Right cardiac atrium (tissue), 5 donors: ENCODE results near the gene FTCDNL1. TPM values are rescaled to one million over a fixed set of nuclear protein-coding genes. Genes with fewer than 3 reads are reported as not detected.

Experiments used
- ATAC-seq, 2 donors: fragments of 200-7000 bp; cut with Tn5 transposase; one replicate each; pipeline versions ENCODE4 v1.8.0 to v1.9.1; 2020; ENCODE audit warnings: moderate library complexity in 2 of 2, mild to moderate bottlenecking in 1 of 2
- DNase-seq, 3 donors: peaks; one replicate each; pipeline ENCODE4 v3.0.0-alpha.2; 2020
- H3K27ac ChIP-seq: one replicate; pipeline ENCODE4 v1.5.1; 2013; ENCODE audit warnings: mild to moderate bottlenecking, low read length, control low read depth, moderate library complexity
- H3K27me3 ChIP-seq: one replicate; pipeline ENCODE4 v1.6.1; 2013; ENCODE audit not compliant: control insufficient read depth, insufficient read depth
- H3K4me1 ChIP-seq: one replicate; pipeline ENCODE4 v1.6.1; 2013; ENCODE audit warnings: low read length; ENCODE audit not compliant: control insufficient read depth, insufficient read depth
- H3K4me3 ChIP-seq: one replicate; pipeline ENCODE4 v1.5.1; 2013; ENCODE audit warnings: low read length, control low read depth
- H3K9me3 ChIP-seq: one replicate; pipeline ENCODE4 v1.6.1; 2013; ENCODE audit warnings: low read length; ENCODE audit not compliant: control insufficient read depth
- WGBS: extraction: QIAGEN DNeasy Blood & Tissue Kit; methylation state at CpG from one replicate; pipeline ENCODE4 v1.1.7; 2013; 5-methylcytosine and 5-hydroxymethylcytosine counted together
- intact Hi-C, 4 donors: fragments of 100-400 bp; cut with DNase I; formaldehyde crosslinking; loops; one replicate each; pipeline versions ENCODE4 v1.11.0 to v1.14.0; 2022 to 2023
- polyA plus RNA-seq: library from polyadenylated mRNA; stranded (reverse); fragments of 200-250 nt; gene quantifications from one replicate; pipeline ENCODE4 v1.2.3, GENCODE V29; 2013
- total RNA-seq, 4 donors: library from RNA; stranded (reverse); fragmentation: NEBNext Ultra II Directional; extraction: Animal tissue kit (Norgen Biotek cat#: 25700); gene quantifications; one replicate each; pipeline ENCODE4 v1.2.1, GENCODE V29; 2021
- donor health status: healthy with polysubstance abuse.
- donor health status: DM: no; HTN: yes; CAD: no.
- donor health status: DM: no; HTN: no; CAD: no.
- donor health status: DM: no; HTN: yes; CAD: no; lungs with severe emphysema.
- donor health status: DM: yes; HTN: yes; CAD: no.

FTCDNL1 gene
- total and polyA plus RNA-seq, 5 donors: 1.7 to 5.0 (median 2.7) TPM

DNA sequence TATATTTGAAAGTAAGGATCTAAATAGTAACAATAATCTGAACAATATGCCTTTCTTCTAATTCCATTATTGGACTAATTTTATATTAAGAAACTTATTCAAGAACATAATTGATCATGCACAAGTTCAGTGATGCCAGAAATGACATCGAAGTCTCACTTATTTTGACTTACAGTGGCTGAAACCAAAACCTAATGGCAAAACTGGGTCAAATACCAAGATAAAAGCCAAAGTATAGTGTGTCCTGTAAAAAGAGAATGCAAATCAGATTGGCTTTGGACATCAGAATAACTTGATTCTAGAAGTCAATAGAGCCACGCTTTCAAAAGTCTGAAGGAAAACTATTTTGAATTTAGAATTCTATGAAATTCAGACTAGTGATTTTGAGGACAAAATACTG lies 137.2 kb downstream of the FTCDNL1 start:
- DNase-seq (no peak), ATAC-seq (no peak)
- H3K27me3 ChIP-seq: no peaks in the 10 kb centered on the region
- WGBS: 41% methylated on average over 2 of the region's 2 CpGs
- H3K4me3 ChIP-seq: no peak overlapping the region
- no peaks in the 10 kb centered on the region for H3K9me3 ChIP-seq
- no peak overlapping the region for H3K27ac ChIP-seq
- intact Hi-C loops: no loop called here
- H3K4me1 ChIP-seq: no peaks in the 10 kb centered on the region

DNA sequence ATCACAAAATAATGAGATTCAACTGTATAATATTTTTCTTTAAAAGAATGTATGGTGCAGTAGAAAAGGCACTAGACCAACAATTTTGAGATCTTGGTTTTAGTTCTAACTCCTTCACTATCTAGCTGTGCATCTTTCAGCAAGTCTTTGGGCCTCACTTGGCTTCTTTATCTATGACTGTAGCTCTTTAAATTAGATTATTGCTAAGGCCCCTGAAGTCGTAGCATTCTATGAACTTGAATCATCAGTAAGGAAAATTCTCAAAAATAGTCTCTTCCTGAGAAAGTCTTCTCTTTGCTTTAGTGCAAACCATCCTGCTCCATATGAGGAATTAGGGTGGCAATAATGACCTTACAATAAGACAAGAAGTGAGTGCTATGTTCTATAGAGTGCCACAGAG lies 140.4 kb downstream of the FTCDNL1 start:
- H3K27me3 ChIP-seq: no peaks in the 10 kb centered on the region
- H3K27ac ChIP-seq: no peak overlapping the region
- H3K4me1 ChIP-seq: no peaks in the 10 kb centered on the region
- no peak overlapping the region for H3K4me3 ChIP-seq
- WGBS: 67% methylated on average over 1 of the region's 1 CpG
- ATAC-seq: no peak
- no peaks in the 10 kb centered on the region for H3K9me3 ChIP-seq
- DNase-seq: no peak
- intact Hi-C loops: no loop called here

Other genes with a start within 250 kb of the FTCDNL1 start
- 10 to 100 TPM in 2 of 4 donors, 1 to 10 TPM in 2; 9.3 to 12.5 (median 9.9) TPM for gene C2orf69, start 60.1 kb upstream of the FTCDNL1 start, total RNA-seq
- gene C2orf69, start 60.1 kb upstream of the FTCDNL1 start, polyA plus RNA-seq: 6.4 TPM
- gene TYW5, start 104.3 kb upstream of the FTCDNL1 start, total RNA-seq: 1 to 10 TPM; 2.7 to 3.5 (median 3.1) TPM
- gene TYW5, start 104.3 kb upstream of the FTCDNL1 start, polyA plus RNA-seq: 1.7 TPM
- gene MAIP1, start 104.4 kb upstream of the FTCDNL1 start, total RNA-seq: 10 to 100 TPM; 15.7 to 20.6 (median 19.7) TPM
- gene MAIP1, start 104.4 kb upstream of the FTCDNL1 start, polyA plus RNA-seq: 20.7 TPM